Panc1 (cell line): ENCODE results near the gene WNK2. TPM values are rescaled to one million over a fixed set of nuclear protein-coding genes. Genes with fewer than 3 reads are reported as not detected.

Experiments used
- ATAC-seq: fragments of 200-7000 bp; cut with Tn5 transposase; 2 replicates; pipeline ENCODE4 v1.9.1; 2020; ENCODE audit warnings: mild to moderate bottlenecking, moderate library complexity
- BruUV-seq: library from RNA; stranded (reverse); fragments of 400-500 nt; replicated peaks from 2 replicates; lab custom pipeline; 2021; lab: Mats Ljungman, UMichigan
- CTCF ChIA-PET: fragments of 300-600 bp; sonication (Branson Sonifier 250); formaldehyde crosslinking; loops from one replicate; lab custom pipeline; 2022; ENCODE audit warnings: antibody characterized with exemption; lab: Charles Lee
- POLR2A ChIA-PET: fragments of 300-600 bp; sonication (Branson Sonifier 250); formaldehyde crosslinking; loops from one replicate; lab custom pipeline; 2022; ENCODE audit warnings: antibody characterized with exemption; lab: Charles Lee
- DNase-seq: peaks from one replicate; pipeline ENCODE4 v3.0.0-alpha.2; 2010; ENCODE audit warnings: low read depth, low spot score
- H3K27ac ChIP-seq: 2 replicates; pipeline ENCODE4 v1.5.1; 2011; ENCODE audit warnings: mild to moderate bottlenecking, low read length, inconsistent platforms
- H3K27me3 ChIP-seq: fragments of 200-500 bp; sonication (Bioruptor generic); 2 replicates; pipeline ENCODE4 v1.6.0; 2014; ENCODE audit warnings: low read length, inconsistent platforms; ENCODE audit not compliant: control insufficient read depth, insufficient read depth
- H3K36me3 ChIP-seq: fragments of 200-500 bp; sonication (Bioruptor generic); 2 replicates; pipeline ENCODE4 v1.5.1; 2014; ENCODE audit warnings: inconsistent platforms, mild to moderate bottlenecking, low read length, moderate library complexity; ENCODE audit not compliant: control insufficient read depth, insufficient read depth
- H3K4me1 ChIP-seq: 2 replicates; pipeline ENCODE4 v1.5.1; 2011; ENCODE audit warnings: inconsistent platforms, mild to moderate bottlenecking, low read length, moderate library complexity; ENCODE audit not compliant: control insufficient read depth, insufficient read depth
- H3K4me3 ChIP-seq, 2 experiments: 2 replicates each; pipeline ENCODE4 v1.5.1; 2011 to 2012; ENCODE audit warnings: low read depth in 2 of 2, low read length in 2 of 2, mild to moderate bottlenecking in 2 of 2, inconsistent platforms in 1 of 2, moderate library complexity in 1 of 2
- H3K9me3 ChIP-seq: fragments of 200-500 bp; sonication (Bioruptor generic); 2 replicates; pipeline ENCODE4 v1.5.1; 2014; ENCODE audit warnings: low read depth, mild to moderate bottlenecking, inconsistent platforms, low read length, moderate library complexity; ENCODE audit not compliant: control insufficient read depth, insufficient read depth
- POLR2AphosphoS5 ChIP-seq: IDR thresholded peaks from 2 replicates; pipeline ENCODE4 v1.6.1; 2012; ENCODE audit warnings: mild to moderate bottlenecking, low read depth, low read length, moderate library complexity
- SIN3A ChIP-seq: IDR thresholded peaks from 2 replicates; pipeline ENCODE4 v1.6.1; 2012; ENCODE audit warnings: low read depth, mild to moderate bottlenecking, low read length, moderate library complexity, borderline replicate concordance; ENCODE audit not compliant: insufficient read depth
- TCF7L2 ChIP-seq: IDR thresholded peaks from 2 replicates; pipeline ENCODE4 v1.6.1; 2011; ENCODE audit warnings: mild to moderate bottlenecking, low read depth, low read length, inconsistent platforms
- in situ Hi-C: cut with HindIII; loops from 2 replicates; pipeline ENCODE4 v1.10.0; 2016; ENCODE audit warnings: low sequenced_read_pairs, low pct_unique_long_range_greater_than_20kb
- intact Hi-C: fragments of 100-400 bp; cut with micrococcal nuclease; formaldehyde crosslinking; loops from one replicate; pipeline ENCODE4 v1.10.0; 2022; ENCODE audit not compliant: unreplicated experiment
- total RNA-seq: library from RNA; stranded (reverse); gene quantifications from one replicate; pipeline ENCODE4 v1.2.1, GENCODE V29; 2021; ENCODE audit not compliant: unreplicated experiment
- TF ChIP-seq, protein P1 (sequence below): fragments of 450-650 bp; IDR thresholded peaks from 2 replicates; pipeline ENCODE4 v1.5.1; 2017; ENCODE audit warnings: mild to moderate bottlenecking
- TF ChIP-seq, protein P2 (sequence below), 2 experiments: IDR thresholded peaks; 2 replicates each; pipeline ENCODE4 v1.6.1; 2011 to 2012; ENCODE audit warnings: low read depth in 2 of 2, control low read depth in 1 of 2, low read length in 1 of 2, mild to moderate bottlenecking in 1 of 2, moderate library complexity in 1 of 2; ENCODE audit not compliant: insufficient read depth in 1 of 2

Gene WNK2
- total RNA-seq, 1 experiment from 2014 or later: 13.7 TPM

DNA sequence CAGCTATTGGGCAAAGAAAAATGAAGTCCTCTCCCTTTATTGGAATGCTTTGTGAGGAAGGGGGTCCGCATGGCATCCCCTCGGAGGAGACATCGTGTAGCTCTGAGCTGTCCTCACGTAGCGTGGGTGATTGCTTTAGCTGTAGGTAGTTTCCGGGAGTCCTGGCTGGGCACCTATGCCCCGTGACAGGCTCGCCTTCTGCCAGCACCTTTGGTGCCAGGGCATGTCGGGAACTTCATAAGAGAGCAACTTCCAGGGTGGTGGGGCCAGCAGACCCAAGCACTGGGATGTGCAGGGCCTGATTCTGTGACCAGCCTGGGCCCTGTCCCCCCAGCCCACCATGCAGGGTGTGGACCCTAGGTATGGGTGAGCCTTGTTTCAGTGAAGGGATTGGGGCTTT, 64.0 kb downstream of the WNK2 start:
- Histone ChIP-seq H3K4me3 (no peak overlapping the region), H3K36me3 (no peaks in the 10 kb centered on the region), H3K4me1 (no peaks in the 10 kb centered on the region), H3K27ac (no peak overlapping the region), H3K9me3 (no peaks in the 10 kb centered on the region), H3K27me3 (no peaks in the 10 kb centered on the region)
- ChIA-PET CTCF (no interaction called here), POLR2A (no interaction called here)
- DNase-seq: no peak
- in situ Hi-C loops (no loop called here), intact Hi-C loops (no loop called here)
- TF ChIP-seq, protein P1, sequence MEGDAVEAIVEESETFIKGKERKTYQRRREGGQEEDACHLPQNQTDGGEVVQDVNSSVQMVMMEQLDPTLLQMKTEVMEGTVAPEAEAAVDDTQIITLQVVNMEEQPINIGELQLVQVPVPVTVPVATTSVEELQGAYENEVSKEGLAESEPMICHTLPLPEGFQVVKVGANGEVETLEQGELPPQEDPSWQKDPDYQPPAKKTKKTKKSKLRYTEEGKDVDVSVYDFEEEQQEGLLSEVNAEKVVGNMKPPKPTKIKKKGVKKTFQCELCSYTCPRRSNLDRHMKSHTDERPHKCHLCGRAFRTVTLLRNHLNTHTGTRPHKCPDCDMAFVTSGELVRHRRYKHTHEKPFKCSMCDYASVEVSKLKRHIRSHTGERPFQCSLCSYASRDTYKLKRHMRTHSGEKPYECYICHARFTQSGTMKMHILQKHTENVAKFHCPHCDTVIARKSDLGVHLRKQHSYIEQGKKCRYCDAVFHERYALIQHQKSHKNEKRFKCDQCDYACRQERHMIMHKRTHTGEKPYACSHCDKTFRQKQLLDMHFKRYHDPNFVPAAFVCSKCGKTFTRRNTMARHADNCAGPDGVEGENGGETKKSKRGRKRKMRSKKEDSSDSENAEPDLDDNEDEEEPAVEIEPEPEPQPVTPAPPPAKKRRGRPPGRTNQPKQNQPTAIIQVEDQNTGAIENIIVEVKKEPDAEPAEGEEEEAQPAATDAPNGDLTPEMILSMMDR: no peak
- TF ChIP-seq TCF7L2 (no peak), POLR2AphosphoS5 (no peak), SIN3A (no peak)
- TF ChIP-seq, protein P2, sequence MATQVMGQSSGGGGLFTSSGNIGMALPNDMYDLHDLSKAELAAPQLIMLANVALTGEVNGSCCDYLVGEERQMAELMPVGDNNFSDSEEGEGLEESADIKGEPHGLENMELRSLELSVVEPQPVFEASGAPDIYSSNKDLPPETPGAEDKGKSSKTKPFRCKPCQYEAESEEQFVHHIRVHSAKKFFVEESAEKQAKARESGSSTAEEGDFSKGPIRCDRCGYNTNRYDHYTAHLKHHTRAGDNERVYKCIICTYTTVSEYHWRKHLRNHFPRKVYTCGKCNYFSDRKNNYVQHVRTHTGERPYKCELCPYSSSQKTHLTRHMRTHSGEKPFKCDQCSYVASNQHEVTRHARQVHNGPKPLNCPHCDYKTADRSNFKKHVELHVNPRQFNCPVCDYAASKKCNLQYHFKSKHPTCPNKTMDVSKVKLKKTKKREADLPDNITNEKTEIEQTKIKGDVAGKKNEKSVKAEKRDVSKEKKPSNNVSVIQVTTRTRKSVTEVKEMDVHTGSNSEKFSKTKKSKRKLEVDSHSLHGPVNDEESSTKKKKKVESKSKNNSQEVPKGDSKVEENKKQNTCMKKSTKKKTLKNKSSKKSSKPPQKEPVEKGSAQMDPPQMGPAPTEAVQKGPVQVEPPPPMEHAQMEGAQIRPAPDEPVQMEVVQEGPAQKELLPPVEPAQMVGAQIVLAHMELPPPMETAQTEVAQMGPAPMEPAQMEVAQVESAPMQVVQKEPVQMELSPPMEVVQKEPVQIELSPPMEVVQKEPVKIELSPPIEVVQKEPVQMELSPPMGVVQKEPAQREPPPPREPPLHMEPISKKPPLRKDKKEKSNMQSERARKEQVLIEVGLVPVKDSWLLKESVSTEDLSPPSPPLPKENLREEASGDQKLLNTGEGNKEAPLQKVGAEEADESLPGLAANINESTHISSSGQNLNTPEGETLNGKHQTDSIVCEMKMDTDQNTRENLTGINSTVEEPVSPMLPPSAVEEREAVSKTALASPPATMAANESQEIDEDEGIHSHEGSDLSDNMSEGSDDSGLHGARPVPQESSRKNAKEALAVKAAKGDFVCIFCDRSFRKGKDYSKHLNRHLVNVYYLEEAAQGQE (IDR thresholded peaks at IDR 0.05; ENCODE audit: insufficient read depth in 1 of 2, low read depth in 2 of 2, low read length in 1 of 2): no peak
- no peak for ATAC-seq
- no TSS peak for BruUV-seq

DNA sequence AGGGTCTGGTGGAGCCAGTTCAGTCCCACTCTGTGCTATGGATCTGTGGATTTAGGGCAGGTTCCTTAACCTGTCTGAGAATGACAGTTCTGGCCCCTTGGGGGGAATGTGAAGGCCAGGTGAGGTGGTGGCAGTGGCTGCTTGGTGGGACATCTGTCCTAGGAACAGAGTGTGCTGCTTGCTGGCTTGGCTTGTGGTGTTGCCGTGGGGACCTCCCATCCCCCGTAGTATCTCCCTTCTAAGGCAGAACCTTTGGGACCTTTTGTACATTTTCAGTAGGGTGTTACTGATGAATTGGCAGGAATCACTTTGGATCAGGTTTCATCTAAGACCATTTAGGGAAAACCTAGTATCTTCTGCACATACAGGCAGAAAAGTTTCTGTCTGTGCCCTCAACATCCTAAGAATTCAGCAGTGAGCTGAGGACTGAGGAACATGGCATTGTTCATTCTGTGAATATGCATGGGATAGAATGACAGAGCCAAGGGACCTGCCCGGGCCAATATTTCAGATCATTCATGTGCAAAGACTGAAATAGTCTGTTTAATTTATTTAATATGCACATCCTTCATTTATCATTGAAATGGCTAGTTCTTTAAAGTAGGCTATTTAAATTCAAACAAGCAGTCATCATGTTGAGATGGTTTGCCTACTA, 64.6 kb downstream of the WNK2 start:
- ATAC-seq: no peak
- Histone ChIP-seq H3K4me3 (no peak overlapping the region), H3K9me3 (no peaks in the 10 kb centered on the region), H3K4me1 (no peaks in the 10 kb centered on the region), H3K36me3 (no peaks in the 10 kb centered on the region), H3K27me3 (no peaks in the 10 kb centered on the region), H3K27ac (no peak overlapping the region)
- TF ChIP-seq, protein P1: no peak
- no peak for TF ChIP-seq TCF7L2
- TF ChIP-seq, protein P2 (IDR thresholded peaks at IDR 0.05; ENCODE audit: insufficient read depth in 1 of 2, low read depth in 2 of 2, low read length in 1 of 2): no peak
- no peak for TF ChIP-seq POLR2AphosphoS5
- TF ChIP-seq SIN3A: no peak
- BruUV-seq: no TSS peak
- intact Hi-C loops: no loop called here
- CTCF ChIA-PET: no interaction called here
- DNase-seq: no peak
- POLR2A ChIA-PET: no interaction called here
- in situ Hi-C loops: no loop called here
